ENCODE data around the gene UQCC5. TPM values are rescaled to one million over a fixed set of nuclear protein-coding genes. Genes with fewer than 3 reads are reported as not detected.

Gene UQCC5
- total RNA-seq, 2 donors from 2014 or later, result 4.9 to 8.0 TPM

- ATAC-seq, result no peak
- Mint-ChIP-seq H3K27me3 (no peaks in the 10 kb centered on the region), H3K4me1 (peaks cover 5% of the 10 kb centered on the region), H3K4me3 (no peak overlapping the region), H3K36me3 (ENCODE audit: low read depth) (no peaks in the 10 kb centered on the region), H3K27ac (no peak overlapping the region)
- H3K9me3 ChIP-seq (ENCODE audit: control insufficient read depth, low read length, poor library complexity, severe bottlenecking), result no peaks in the 10 kb centered on the region
- no peak for DNase-seq
These were observed 5.2 kb upstream of the UQCC5 start for GRCh38 chr3:52530918-52531826.

- H3K4me1 Mint-ChIP-seq, result peaks cover 9% of the 10 kb centered on the region
- H3K27me3 Mint-ChIP-seq, result no peaks in the 10 kb centered on the region
- H3K4me3 Mint-ChIP-seq, result peak overlapping the region; percentile 67
- ATAC-seq (no peak), DNase-seq (no peak)
- no peaks in the 10 kb centered on the region for H3K9me3 ChIP-seq (ENCODE audit: control insufficient read depth, low read length, poor library complexity, severe bottlenecking)
- H3K27ac Mint-ChIP-seq, result peak overlapping the region; percentile 70
- H3K36me3 Mint-ChIP-seq (ENCODE audit: low read depth), result peaks cover 2% of the 10 kb centered on the region
These were observed 4.4 kb upstream of the UQCC5 start for GRCh38 chr3:52531860-52532516.

- H3K9me3 ChIP-seq (ENCODE audit: control insufficient read depth, low read length, poor library complexity, severe bottlenecking), result no peaks in the 10 kb centered on the region
- peaks cover 11% of the 10 kb centered on the region for H3K4me1 Mint-ChIP-seq
- peak overlapping the region; percentile 67 for H3K4me3 Mint-ChIP-seq
- no peak for ATAC-seq
- H3K27ac Mint-ChIP-seq, result peak overlapping the region; percentile 70
- H3K36me3 Mint-ChIP-seq (ENCODE audit: low read depth), result peaks cover 2% of the 10 kb centered on the region
- H3K27me3 Mint-ChIP-seq, result no peaks in the 10 kb centered on the region
- peak in 1 of 3 donors; percentile 31 for DNase-seq
These were observed 3.9 kb upstream of the UQCC5 start for GRCh38 chr3:52532517-52532837.

GRCh38 chr3:52532838-52533622 is 3.4 kb upstream of the UQCC5 start:
- peaks cover 17% of the 10 kb centered on the region for H3K4me1 Mint-ChIP-seq
- H3K9me3 ChIP-seq (ENCODE audit: control insufficient read depth, low read length, poor library complexity, severe bottlenecking), result no peaks in the 10 kb centered on the region
- H3K4me3 Mint-ChIP-seq, result peak overlapping the region; percentile 67
- H3K27ac Mint-ChIP-seq, result peak overlapping the region; percentile 70
- DNase-seq (no peak), ATAC-seq (no peak)
- H3K27me3 Mint-ChIP-seq, result no peaks in the 10 kb centered on the region
- peaks cover 2% of the 10 kb centered on the region for H3K36me3 Mint-ChIP-seq (ENCODE audit: low read depth)

- DNase-seq, result peak; percentile 40 to 69 (median 68)
- no peaks in the 10 kb centered on the region for H3K27me3 Mint-ChIP-seq
- peak; percentile 24 for ATAC-seq
- H3K27ac Mint-ChIP-seq, result peak within 1 kb of the TSS; percentile 70
- H3K4me3 Mint-ChIP-seq, result peak within 1 kb of the TSS; percentile 81
- H3K4me1 Mint-ChIP-seq, result peaks cover 21% of the 10 kb centered on the region
- peaks cover 2% of the 10 kb centered on the region for H3K36me3 Mint-ChIP-seq (ENCODE audit: low read depth)
- no peaks in the 10 kb centered on the region for H3K9me3 ChIP-seq (ENCODE audit: control insufficient read depth, low read length, poor library complexity, severe bottlenecking)
These were observed 2.7 kb upstream of the UQCC5 start, which contains the start of gene NT5DC2 for GRCh38 chr3:52533623-52534280. Gene NT5DC2, minus strand, starts transcription at chr3:52533857. Its CDS starts 120 bp downstream, at chr3:52533737.

DNA sequence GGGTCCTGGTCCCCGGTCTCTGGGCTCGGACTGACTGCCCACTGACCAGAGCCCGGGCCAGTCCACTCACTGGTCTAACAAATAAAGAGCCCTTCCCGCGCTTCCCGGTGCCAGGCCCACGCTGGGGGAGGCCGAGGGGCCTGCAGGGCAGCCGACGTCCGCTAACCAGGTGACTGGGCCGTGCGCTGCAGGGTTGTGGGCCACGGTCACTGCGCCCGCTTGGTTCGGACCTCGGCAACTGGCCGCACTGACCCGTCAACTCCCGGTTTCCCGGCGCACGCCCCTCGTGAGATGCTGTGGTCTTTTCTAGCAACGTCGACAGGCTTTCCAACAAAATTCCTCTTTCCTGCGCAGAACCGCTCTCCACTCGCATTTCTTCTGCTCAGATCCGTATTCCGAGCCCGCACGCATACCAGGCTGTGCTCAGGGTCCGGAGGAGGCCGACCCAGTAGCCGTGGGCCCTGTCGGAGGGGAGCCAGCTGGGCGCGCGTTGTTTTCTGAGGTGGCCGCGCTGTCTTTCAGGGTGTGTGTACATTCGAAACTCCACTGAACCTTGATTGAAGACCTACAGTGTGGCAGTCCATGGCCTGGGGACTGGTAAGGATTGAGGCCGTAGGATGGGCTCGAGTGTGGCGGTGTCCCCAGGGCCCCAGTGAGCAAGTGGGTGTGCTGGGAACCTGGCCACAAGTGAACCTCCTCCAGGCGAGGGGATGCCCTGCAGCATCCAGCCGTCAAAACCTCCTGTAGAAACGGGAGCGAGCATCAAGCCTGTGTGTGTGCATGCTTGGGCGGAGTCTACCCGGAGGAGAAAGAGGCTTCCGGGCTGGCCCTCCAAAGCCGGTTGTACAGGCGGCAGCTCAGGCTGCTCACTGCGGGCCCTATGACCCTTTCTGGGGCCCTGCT is 1.9 kb upstream of the UQCC5 start:
- DNase-seq (no peak), ATAC-seq (no peak)
- peaks cover 4% of the 10 kb centered on the region for H3K36me3 Mint-ChIP-seq (ENCODE audit: low read depth)

DNA sequence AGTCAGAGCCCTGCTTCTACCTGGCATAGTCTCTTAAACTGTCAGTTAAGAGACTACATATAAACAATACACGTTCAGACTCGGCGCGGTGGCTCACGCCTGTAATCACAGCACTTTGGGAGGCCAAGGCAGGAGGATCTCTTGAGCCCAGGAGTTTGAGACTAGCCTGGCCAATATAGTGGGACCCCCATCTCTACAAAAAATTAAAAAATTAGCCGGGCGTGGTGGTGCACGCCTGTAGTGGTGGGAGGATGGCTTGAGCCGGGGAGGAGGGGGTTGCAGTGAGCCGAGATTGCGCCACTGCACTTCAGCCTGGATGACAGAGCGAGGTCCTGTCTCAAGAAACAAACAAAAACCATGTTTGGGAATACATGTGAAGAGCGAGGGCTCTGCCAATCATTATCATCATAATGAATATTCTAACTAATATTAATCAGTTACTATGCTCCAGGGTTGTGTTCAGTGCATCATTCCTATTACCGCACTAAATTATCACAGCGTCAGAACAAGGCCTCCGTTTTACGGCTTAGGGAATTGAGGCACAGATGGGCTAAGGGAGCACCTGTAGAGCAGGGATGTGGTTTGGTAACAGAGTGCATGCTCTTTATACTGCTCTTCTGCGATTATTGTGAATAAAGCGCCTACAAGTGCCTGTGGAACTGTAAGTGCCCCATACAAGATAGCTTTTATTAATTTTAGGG is 844 bp upstream of the UQCC5 start:
- no peak for DNase-seq
- no peaks in the 10 kb centered on the region for H3K9me3 ChIP-seq (ENCODE audit: control insufficient read depth, low read length, poor library complexity, severe bottlenecking)
- ATAC-seq, result no peak
- Mint-ChIP-seq H3K27me3 (no peaks in the 10 kb centered on the region), H3K36me3 (ENCODE audit: low read depth) (peaks cover 4% of the 10 kb centered on the region), H3K4me1 (peaks cover 28% of the 10 kb centered on the region), H3K4me3 (peak overlapping the region; percentile 98), H3K27ac (peak overlapping the region; percentile 95)

More for the DNA sequence above, 1.9 kb upstream of the UQCC5 start:
- Mint-ChIP-seq H3K27ac (no peak overlapping the region), H3K27me3 (no peaks in the 10 kb centered on the region), H3K4me3 (peak overlapping the region; percentile 81), H3K4me1 (peaks cover 28% of the 10 kb centered on the region)
- H3K9me3 ChIP-seq (ENCODE audit: control insufficient read depth, low read length, poor library complexity, severe bottlenecking), result no peaks in the 10 kb centered on the region

DNA sequence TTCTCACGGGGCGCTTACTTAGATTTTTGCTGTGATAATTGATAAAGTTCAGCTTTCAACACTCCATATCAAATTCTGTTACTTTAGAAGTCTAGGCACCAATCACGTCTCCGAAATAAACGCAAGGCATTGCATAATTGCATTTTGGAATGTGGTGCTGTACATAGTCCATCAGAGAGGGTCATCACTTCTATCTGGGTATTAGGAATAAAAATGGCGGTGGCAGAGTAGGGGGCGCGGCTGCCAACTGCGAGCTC is 365 bp upstream of the UQCC5 start:
- ATAC-seq (no peak), DNase-seq (no peak)
- Mint-ChIP-seq H3K36me3 (ENCODE audit: low read depth) (peaks cover 4% of the 10 kb centered on the region), H3K4me3 (peak overlapping the region; percentile 98), H3K27ac (peak overlapping the region; percentile 95), H3K27me3 (no peaks in the 10 kb centered on the region), H3K4me1 (peaks cover 28% of the 10 kb centered on the region)
- H3K9me3 ChIP-seq (ENCODE audit: control insufficient read depth, low read length, poor library complexity, severe bottlenecking), result no peaks in the 10 kb centered on the region

DNA sequence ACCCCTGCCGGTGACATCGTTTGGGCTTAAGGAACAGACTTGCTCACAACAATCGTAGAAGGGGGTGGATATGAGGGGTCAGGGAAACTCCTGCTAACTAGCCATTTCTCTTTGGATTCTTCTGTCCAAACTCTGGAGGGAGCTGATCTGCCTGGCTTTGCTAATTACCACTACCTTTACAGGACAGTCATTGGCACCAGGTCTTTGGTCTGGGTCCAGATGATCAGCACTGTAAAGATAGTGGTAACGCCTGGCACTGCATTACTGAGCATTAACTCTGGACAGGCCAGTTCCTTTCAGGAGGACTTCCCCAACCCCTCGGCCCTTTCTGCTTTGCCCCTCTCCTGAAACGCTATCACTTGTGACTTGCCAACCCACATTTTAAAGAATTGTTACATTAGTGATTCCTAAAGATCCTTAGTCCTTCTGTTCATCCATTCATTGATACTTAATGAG is 788 bp downstream of the UQCC5 start:
- peak overlapping the region; percentile 98 for H3K4me3 Mint-ChIP-seq
- peaks cover 30% of the 10 kb centered on the region for H3K4me1 Mint-ChIP-seq
- ATAC-seq (no peak), DNase-seq (no peak)
- H3K9me3 ChIP-seq (ENCODE audit: control insufficient read depth, low read length, poor library complexity, severe bottlenecking), result no peaks in the 10 kb centered on the region
- H3K36me3 Mint-ChIP-seq (ENCODE audit: low read depth), result peaks cover 4% of the 10 kb centered on the region
- H3K27ac Mint-ChIP-seq, result peak overlapping the region; percentile 95
- no peaks in the 10 kb centered on the region for H3K27me3 Mint-ChIP-seq

DNA sequence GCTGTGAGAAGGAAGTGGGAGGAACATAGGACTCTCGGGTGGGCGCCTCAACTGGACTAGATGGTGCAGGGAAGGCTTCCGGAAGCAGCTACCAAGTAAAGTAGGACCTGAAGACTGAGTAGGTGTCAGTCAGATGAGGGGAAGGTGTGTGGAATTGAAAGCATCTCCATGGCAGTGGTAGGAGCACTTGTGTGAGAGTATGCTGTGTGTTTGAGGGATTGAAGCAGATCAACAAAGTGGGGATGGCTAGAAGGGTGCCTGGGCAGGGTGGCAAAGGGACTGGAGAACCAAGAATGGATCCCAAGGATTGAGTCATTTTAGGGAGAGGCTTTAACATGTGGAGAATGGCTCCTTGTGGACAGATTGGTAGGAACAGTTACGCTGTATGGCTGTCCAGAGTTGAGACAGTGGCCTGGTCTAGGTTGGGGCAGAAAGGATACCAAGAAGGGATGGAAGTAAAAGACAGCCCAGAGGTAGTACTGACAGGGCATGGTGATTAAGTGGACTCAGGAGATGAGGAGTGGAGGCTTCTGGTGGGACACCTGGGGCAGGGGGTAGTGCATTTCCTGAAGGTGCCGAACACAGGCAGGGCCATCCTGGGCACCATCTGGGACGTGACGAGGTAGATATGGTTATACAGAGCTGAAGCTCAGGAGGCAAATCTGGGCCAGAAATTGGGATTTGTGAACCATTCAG is 1.5 kb downstream of the UQCC5 start:
- Mint-ChIP-seq H3K27me3 (no peaks in the 10 kb centered on the region), H3K36me3 (ENCODE audit: low read depth) (peaks cover 4% of the 10 kb centered on the region), H3K4me1 (peaks cover 30% of the 10 kb centered on the region), H3K27ac (peak overlapping the region; percentile 95), H3K4me3 (peak overlapping the region; percentile 98)
- ATAC-seq (no peak), DNase-seq (no peak)
- H3K9me3 ChIP-seq (ENCODE audit: control insufficient read depth, low read length, poor library complexity, severe bottlenecking), result no peaks in the 10 kb centered on the region

DNA sequence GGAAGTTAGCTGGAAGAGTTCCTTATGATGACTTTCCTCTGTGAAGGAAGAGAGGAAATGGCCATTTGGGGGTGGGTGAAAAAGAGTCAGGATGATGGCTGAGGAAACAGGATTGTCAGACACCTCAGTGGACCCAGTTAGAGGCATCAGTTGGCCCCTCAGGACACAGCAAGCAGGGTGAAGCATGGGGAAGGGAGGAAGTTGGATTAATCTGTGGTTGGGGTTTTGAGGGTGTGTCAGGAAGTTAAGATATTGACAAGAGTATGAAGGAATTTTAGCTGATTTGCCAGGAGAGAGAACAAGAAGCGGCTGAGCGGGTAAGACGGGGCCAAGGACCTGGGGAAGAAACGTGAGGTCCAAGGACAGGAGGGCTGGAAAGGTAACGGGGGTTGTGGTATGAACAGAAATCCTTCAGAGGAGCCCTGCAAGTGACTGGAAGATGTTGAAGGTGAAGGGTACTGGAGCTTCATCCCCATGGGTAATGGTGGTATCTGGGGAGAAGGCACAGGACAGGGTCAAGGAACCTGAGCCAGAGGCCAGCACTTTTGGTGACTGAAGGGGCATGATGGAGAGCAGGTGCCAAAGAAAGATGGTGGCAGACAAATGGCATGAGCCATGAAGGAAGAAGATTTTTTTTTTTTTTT is 2.7 kb downstream of the UQCC5 start:
- ATAC-seq (no peak), DNase-seq (no peak)
- Mint-ChIP-seq H3K4me1 (peaks cover 30% of the 10 kb centered on the region), H3K36me3 (ENCODE audit: low read depth) (peaks cover 4% of the 10 kb centered on the region), H3K4me3 (peak overlapping the region; percentile 7), H3K27me3 (no peaks in the 10 kb centered on the region), H3K27ac (peak overlapping the region; percentile 0)
- H3K9me3 ChIP-seq (ENCODE audit: control insufficient read depth, low read length, poor library complexity, severe bottlenecking), result no peaks in the 10 kb centered on the region

Data from T-helper 17 cell (primary cell).